GM23338 (cell line): ENCODE measurements around the gene TYW1B.
"Not testable (repeated sequence)": the region's sequence is repeated elsewhere in the genome, so short reads cannot be mapped to it uniquely, and the experiment has no call there.

ENCODE experiments used
- CREB1 ChIP-seq: fragments of 250-450 bp; sonication (Bioruptor Pico); IDR thresholded peaks from 2 replicates; pipeline ENCODE4 v1.5.0; 2020; ENCODE audit warnings: low read depth, mild to moderate bottlenecking, moderate library complexity
- CTCF ChIP-seq, 2 experiments: fragments of 200-600 bp in 1 of 2; sonication (generic) in 1 of 2; conservative IDR thresholded peaks; 2 replicates each; pipeline versions ENCODE4 v1.5.1 to v1.6.1; 2016 to 2017; ENCODE audit warnings: antibody characterized with exemption in 2 of 2, low read depth in 2 of 2, mild to moderate bottlenecking in 2 of 2, moderate library complexity in 1 of 2
- EZH2 ChIP-seq: fragments of 200-600 bp; sonication (generic); IDR thresholded peaks from one replicate; pipeline ENCODE4 v1.8.0; 2017; ENCODE audit warnings: antibody characterized with exemption, mild to moderate bottlenecking, low read depth; ENCODE audit not compliant: unreplicated experiment
- EZH2phosphoT487 ChIP-seq: fragments of 200-600 bp; sonication (generic); IDR thresholded peaks from one replicate; pipeline ENCODE4 v1.8.1; 2018; ENCODE audit warnings: antibody characterized with exemption; ENCODE audit not compliant: unreplicated experiment
- JUNB ChIP-seq: IDR thresholded peaks from one replicate; pipeline ENCODE4 v1.6.1; 2016; ENCODE audit warnings: antibody characterized with exemption; ENCODE audit not compliant: unreplicated experiment
- POLR2AphosphoS5 ChIP-seq: IDR thresholded peaks from 2 replicates; pipeline ENCODE4 v1.6.1; 2016; ENCODE audit warnings: antibody characterized with exemption, low read depth
- STAT1 ChIP-seq: IDR thresholded peaks from one replicate; pipeline ENCODE4 v1.6.1; 2016; ENCODE audit warnings: antibody characterized with exemption; ENCODE audit not compliant: unreplicated experiment
- ZNF114 ChIP-seq: fragments of 250-450 bp; sonication (Bioruptor Pico); IDR thresholded peaks from 2 replicates; pipeline ENCODE4 v1.5.0; 2020; ENCODE audit warnings: mild to moderate bottlenecking, moderate library complexity
- TF ChIP-seq, protein P1 (sequence below): IDR thresholded peaks from one replicate; pipeline ENCODE4 v1.6.1; 2018; ENCODE audit warnings: antibody characterized with exemption; ENCODE audit not compliant: unreplicated experiment

DNA sequence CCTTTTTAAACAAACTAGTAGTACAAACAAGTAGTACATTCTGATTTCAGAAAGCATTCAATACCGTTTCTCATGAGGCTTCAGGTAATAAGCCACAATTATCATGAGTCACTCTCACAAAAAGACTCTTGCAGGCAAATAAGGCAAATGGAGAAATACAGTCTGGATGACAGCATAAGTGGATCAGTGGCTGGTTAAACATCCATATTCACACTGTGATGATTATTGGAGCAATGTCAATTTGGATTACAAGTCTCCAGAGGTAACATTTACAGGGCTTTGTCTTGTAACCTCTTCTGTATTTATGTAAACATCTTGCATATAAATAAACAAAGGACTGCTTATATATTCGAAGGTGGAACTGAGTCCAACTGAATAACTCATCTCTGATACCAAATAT lies 55.4 kb downstream of the TYW1B start:
- not testable (repeated sequence) for TF ChIP-seq CTCF (conservative IDR thresholded peaks at IDR 0.05; ENCODE audit: low read depth in 2 of 2); POLR2AphosphoS5; JUNB; EZH2phosphoT487; EZH2; STAT1; CREB1 (CRISPR knock-in tag); ZNF114 (CRISPR knock-in tag)
- TF ChIP-seq, protein P1, sequence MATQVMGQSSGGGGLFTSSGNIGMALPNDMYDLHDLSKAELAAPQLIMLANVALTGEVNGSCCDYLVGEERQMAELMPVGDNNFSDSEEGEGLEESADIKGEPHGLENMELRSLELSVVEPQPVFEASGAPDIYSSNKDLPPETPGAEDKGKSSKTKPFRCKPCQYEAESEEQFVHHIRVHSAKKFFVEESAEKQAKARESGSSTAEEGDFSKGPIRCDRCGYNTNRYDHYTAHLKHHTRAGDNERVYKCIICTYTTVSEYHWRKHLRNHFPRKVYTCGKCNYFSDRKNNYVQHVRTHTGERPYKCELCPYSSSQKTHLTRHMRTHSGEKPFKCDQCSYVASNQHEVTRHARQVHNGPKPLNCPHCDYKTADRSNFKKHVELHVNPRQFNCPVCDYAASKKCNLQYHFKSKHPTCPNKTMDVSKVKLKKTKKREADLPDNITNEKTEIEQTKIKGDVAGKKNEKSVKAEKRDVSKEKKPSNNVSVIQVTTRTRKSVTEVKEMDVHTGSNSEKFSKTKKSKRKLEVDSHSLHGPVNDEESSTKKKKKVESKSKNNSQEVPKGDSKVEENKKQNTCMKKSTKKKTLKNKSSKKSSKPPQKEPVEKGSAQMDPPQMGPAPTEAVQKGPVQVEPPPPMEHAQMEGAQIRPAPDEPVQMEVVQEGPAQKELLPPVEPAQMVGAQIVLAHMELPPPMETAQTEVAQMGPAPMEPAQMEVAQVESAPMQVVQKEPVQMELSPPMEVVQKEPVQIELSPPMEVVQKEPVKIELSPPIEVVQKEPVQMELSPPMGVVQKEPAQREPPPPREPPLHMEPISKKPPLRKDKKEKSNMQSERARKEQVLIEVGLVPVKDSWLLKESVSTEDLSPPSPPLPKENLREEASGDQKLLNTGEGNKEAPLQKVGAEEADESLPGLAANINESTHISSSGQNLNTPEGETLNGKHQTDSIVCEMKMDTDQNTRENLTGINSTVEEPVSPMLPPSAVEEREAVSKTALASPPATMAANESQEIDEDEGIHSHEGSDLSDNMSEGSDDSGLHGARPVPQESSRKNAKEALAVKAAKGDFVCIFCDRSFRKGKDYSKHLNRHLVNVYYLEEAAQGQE, result not testable (repeated sequence)
